HFF-Myc (cell line): ENCODE results near the gene ZFHX2.

Source experiments
- DNase-seq: peaks from one replicate; pipeline ENCODE4 v3.0.0-alpha.2; 2011; ENCODE audit warnings: low read depth; ENCODE audit errors: extremely low read depth
- H3K4me3 ChIP-seq: replicated peaks from 2 replicates; pipeline ENCODE4 v1.5.1; 2011; ENCODE audit warnings: low read depth, mild to moderate bottlenecking, control low read depth, low read length
- TF ChIP-seq, protein P1 (sequence below): IDR thresholded peaks from 2 replicates; pipeline ENCODE4 v1.5.1; 2012; ENCODE audit warnings: mild to moderate bottlenecking, low read depth, low read length, control low read depth; ENCODE audit errors: missing control alignments

Gene ZFHX2

DNA sequence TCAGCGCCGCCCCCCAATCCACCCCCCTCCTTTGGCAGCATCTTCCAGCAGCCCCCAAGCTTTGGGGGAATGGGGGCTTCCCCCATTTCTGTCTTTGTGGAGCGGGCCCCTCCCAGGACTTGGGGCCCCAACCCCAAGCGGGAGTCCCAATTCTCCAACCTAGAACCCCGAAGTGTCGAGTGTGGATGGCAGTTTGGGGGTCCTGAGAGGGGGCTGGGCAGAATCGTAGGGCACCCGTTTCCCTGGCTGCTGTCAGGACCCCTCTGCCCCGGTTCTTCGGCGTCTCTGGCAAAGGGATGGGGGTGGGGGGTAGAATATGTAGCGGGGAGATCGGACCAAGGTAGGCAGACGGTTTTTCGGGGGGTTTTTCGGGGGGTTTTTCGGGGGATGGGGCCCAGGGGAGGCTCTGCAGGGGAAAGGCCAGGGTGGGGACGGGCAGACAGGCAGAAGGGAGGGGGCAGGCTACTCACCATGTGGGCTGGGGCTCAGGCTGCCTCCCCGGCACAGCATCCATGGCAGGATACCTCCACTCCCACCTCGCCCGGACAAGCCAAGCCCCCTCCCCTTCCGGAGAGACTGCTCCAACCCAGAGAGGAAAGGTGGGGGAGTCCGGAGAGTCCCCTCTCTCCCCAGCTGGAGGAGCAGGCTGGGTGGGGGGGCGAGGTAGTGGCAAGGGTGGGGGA lies 26.3 kb upstream of the ZFHX2 start:
- TF ChIP-seq, protein P1, sequence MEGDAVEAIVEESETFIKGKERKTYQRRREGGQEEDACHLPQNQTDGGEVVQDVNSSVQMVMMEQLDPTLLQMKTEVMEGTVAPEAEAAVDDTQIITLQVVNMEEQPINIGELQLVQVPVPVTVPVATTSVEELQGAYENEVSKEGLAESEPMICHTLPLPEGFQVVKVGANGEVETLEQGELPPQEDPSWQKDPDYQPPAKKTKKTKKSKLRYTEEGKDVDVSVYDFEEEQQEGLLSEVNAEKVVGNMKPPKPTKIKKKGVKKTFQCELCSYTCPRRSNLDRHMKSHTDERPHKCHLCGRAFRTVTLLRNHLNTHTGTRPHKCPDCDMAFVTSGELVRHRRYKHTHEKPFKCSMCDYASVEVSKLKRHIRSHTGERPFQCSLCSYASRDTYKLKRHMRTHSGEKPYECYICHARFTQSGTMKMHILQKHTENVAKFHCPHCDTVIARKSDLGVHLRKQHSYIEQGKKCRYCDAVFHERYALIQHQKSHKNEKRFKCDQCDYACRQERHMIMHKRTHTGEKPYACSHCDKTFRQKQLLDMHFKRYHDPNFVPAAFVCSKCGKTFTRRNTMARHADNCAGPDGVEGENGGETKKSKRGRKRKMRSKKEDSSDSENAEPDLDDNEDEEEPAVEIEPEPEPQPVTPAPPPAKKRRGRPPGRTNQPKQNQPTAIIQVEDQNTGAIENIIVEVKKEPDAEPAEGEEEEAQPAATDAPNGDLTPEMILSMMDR = no peak
- no peak overlapping the region for H3K4me3 ChIP-seq
- no peak for DNase-seq

DNA sequence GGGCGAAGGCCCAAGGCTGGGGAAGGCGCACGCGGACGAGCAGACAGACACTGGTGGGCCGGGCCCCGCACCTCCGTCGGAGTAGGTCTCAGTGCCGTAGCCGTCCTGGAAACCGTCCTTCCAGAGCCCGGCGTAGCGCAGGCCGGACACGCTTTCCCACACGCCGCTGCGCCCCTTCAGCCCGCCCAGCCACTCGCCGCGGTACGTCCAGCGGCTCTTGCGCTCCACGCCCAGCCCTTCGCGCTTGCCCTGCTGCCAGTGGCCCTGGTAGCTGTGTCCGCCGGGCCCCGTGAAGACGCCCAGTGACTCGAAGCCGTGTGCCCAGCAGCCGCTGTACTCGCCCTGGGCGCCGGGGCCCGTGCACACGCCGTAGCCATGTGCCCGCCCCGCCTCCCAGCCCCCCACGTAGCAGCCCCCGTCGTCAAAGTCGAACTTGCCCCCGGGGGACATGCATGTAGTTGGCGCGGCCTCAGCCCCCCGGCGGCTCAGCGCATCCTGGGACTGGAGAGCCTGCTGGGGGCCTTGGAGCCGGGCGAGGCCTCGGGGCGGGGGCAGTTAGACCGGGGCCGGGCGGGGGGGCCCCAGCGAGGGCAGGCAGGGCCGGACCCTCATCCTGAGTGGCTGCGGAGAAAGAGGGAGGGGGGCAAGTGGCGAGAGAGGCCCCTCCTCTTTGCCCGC lies 25.6 kb upstream of the ZFHX2 start:
- TF ChIP-seq, protein P1 = no peak
- DNase-seq = no peak
- H3K4me3 ChIP-seq = no peak overlapping the region

DNA sequence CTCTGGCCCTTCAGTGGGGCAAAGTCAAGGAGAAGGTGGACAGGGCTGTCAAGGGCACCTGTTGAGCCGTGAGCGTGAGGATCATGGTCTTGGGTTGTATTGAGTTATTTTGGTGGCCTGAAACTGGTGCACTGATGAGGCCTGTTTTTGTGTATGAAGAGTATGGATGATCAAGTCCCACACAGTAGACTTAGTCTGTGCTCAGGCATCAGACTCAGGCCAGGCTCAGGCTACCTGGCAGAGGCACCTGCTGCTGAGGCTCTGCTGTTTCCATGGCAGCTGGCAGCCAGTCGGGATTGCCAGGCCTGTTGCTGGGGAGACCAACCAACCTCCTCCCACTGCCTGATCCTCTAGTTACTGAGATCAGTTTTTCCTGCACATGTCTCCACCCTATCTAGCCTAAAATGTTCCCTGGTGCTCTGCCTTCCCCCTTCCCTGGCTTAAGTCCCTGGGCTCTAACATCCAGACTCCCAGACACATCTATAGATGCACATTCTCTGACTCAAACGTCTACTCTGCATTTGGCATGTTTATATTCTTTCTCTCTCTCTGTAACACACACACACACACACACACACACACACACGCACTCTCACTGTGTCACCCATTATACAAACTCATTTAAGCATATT lies 21.9 kb upstream of the ZFHX2 start:
- TF ChIP-seq, protein P1 = no peak

DNA sequence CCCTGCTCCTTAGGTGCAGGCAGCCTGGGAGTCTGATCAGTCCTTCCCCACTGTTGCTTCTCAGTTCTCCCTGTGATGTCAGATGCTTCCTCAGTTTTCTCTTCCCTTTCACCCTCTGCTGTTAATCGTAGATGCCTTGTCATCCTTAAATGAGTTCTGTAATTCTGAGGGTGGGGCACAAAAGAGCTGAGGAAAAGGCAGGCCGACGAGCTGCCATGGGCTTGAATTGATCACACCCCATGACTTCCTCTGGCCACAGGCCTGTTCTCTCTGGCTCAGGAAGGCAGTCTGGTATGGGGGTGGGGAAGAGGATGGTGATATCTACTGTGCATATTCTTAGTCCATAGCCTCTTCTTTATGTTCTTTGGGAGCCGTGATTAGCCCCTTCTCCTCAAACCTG lies 21.3 kb upstream of the ZFHX2 start:
- TF ChIP-seq, protein P1 = no peak
- no peak overlapping the region for H3K4me3 ChIP-seq
- no peak for DNase-seq

More for the DNA sequence above, 21.9 kb upstream of the ZFHX2 start:
- H3K4me3 ChIP-seq = no peak overlapping the region
- no peak for DNase-seq

DNA sequence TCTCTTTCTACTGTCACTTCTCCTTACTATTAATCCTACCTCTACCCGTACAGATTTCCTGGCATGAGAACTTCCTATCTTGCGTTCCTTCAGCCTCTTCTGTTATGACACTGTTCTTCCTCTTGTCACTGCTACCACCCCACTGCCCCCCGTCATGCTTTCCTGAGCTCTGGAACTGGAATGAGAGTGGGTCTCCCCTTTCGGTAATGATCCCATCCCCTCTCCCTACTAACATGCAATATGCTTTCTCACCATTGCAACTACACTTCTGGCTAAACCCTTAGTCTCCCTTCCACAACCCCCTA lies 20.9 kb upstream of the ZFHX2 start:
- TF ChIP-seq, protein P1 = no peak
- H3K4me3 ChIP-seq = no peak overlapping the region
- DNase-seq = no peak

DNA sequence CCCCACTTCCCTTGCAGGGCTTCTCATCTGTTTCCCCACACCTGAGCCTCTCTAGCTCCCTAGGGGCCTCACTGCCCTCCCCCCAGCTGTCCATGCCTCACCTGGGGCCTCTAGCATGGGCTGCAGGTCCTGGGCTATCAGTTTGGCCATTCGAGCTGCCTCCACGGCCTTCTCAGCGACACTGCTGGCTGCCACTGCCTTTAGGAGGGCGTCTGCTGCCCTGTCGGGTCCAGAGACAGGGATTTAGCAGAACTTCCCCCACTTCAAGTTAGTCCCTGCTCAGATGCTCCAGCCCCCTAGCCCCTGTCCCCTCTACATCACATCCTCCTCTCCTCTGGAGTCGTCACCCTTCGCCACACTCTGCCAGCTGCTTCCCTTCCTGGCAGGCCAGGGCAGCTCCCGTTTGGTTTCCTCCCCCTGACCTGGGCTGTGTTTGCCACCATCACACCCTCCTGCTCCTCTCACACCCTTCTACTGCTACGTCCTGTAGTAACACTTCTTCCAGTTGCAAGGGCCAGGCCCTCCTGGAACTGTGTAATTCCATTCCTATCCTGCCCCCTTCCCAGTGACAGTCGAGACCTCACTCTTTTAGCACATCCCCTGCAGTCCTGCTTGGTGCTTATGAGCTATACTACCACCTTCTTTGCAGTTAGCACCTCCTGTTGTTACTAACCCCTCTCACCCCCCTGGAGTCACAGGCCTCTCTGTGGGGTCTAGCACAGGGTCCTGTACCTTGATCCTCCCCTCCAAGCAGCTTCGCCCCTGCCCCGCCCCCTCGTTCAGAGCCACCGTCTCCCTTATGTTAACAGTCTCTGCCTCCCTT lies 20.3 kb upstream of the ZFHX2 start:
- DNase-seq = no peak
- H3K4me3 ChIP-seq = no peak overlapping the region
- TF ChIP-seq, protein P1 = no peak
